ENCODE results near the gene KIF26B.

DNA sequence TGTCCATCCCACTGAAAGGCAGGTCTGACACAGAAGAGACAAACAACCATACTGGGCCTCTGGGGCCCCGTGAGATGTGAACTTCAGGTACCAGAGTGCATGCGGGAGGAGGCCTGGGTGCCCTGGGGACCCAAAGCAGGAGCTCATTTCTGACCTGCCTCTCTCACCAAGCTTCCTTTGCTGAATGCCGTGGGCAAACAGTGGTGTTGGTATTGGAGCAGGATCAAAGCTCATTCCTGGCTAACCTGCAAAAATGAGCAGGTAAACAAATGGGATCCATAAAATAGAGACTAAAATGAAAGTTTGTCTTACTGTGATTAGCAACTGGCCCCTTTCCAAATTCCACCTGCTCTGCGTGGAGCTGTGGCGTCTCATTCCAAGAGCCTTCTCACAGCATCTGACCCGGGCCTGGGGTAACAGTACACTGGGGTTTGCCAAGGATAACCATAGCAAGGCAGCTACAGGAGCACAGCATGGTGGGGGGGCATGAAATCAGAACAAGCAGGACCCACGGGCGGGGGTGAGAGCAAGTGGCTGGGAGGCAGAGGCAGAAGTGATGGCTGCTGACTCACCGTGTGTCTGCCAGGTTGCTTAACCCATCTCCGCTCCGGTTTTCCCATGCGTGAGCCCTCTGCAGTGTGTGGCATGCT, 103.6 kb downstream of the KIF26B start:
- TF ChIP-seq E2F4 (CRISPR knock-in tag; IDR thresholded peaks at IDR 0.05; ENCODE audit: borderline replicate concordance, low read depth): no peak
- TF ChIP-seq, protein P1, sequence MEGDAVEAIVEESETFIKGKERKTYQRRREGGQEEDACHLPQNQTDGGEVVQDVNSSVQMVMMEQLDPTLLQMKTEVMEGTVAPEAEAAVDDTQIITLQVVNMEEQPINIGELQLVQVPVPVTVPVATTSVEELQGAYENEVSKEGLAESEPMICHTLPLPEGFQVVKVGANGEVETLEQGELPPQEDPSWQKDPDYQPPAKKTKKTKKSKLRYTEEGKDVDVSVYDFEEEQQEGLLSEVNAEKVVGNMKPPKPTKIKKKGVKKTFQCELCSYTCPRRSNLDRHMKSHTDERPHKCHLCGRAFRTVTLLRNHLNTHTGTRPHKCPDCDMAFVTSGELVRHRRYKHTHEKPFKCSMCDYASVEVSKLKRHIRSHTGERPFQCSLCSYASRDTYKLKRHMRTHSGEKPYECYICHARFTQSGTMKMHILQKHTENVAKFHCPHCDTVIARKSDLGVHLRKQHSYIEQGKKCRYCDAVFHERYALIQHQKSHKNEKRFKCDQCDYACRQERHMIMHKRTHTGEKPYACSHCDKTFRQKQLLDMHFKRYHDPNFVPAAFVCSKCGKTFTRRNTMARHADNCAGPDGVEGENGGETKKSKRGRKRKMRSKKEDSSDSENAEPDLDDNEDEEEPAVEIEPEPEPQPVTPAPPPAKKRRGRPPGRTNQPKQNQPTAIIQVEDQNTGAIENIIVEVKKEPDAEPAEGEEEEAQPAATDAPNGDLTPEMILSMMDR (IDR thresholded peaks at IDR 0.05): no peak
- TF ChIP-seq ATF2 (CRISPR knock-in tag; IDR thresholded peaks at IDR 0.05; ENCODE audit: borderline replicate concordance, low read depth): no peak
- TF ChIP-seq, protein P2, sequence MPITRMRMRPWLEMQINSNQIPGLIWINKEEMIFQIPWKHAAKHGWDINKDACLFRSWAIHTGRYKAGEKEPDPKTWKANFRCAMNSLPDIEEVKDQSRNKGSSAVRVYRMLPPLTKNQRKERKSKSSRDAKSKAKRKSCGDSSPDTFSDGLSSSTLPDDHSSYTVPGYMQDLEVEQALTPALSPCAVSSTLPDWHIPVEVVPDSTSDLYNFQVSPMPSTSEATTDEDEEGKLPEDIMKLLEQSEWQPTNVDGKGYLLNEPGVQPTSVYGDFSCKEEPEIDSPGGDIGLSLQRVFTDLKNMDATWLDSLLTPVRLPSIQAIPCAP (CRISPR knock-in tag; IDR thresholded peaks at IDR 0.05): no peak
- no peak for TF ChIP-seq MAX (CRISPR knock-in tag; IDR thresholded peaks at IDR 0.05)
- TF ChIP-seq ZNF121 (CRISPR knock-in tag; IDR thresholded peaks at IDR 0.05): no peak
- no peak for TF ChIP-seq JUN (CRISPR knock-in tag; IDR thresholded peaks at IDR 0.05)
- TF ChIP-seq SMAD3 (CRISPR knock-in tag; IDR thresholded peaks at IDR 0.05; ENCODE audit: borderline replicate concordance): no peak
